Testis (tissue), 3 donors: ENCODE results near the gene SMIM15. TPM values are rescaled to one million over a fixed set of nuclear protein-coding genes. Genes with fewer than 3 reads are reported as not detected.

ENCODE experiments used
- DNase-seq: peaks from one replicate; pipeline ENCODE4 v3.0.0-alpha.2; 2019
- H3K27ac ChIP-seq, 2 donors: fragments of 200-600 bp; sonication (generic); one replicate each; pipeline ENCODE4 v1.5.1; 2019
- H3K27me3 ChIP-seq: fragments of 200-600 bp; sonication (generic); one replicate; pipeline ENCODE4 v1.5.1; 2019
- H3K36me3 ChIP-seq: fragments of 200-600 bp; sonication (generic); one replicate; pipeline ENCODE4 v1.5.1; 2017; ENCODE audit warnings: low read depth; ENCODE audit errors: missing control alignments
- H3K4me1 ChIP-seq: fragments of 200-600 bp; sonication (generic); one replicate; pipeline ENCODE4 v1.5.1; 2019
- H3K4me3 ChIP-seq, 2 donors: fragments of 200-600 bp; sonication (generic); one replicate each; pipeline ENCODE4 v1.5.1; 2017 to 2019
- H3K9me3 ChIP-seq: fragments of 200-600 bp; sonication (generic); one replicate; pipeline ENCODE4 v1.5.1; 2017
- POLR2A ChIP-seq: fragments of 450-650 bp; IDR thresholded peaks from one replicate; pipeline ENCODE4 v1.6.1; 2017; ENCODE audit warnings: antibody characterized with exemption, mild to moderate bottlenecking, moderate library complexity
- WGBS, 2 donors: methylation state at CpG; one replicate each; pipeline ENCODE4 v1.1.5; 2018; 5-methylcytosine and 5-hydroxymethylcytosine counted together
- intact Hi-C: fragments of 100-400 bp; cut with DNase I; formaldehyde crosslinking; loops from one replicate; pipeline ENCODE4 v1.15.1; 2023; ENCODE audit warnings: low total_unique reads
- polyA plus RNA-seq: library from polyadenylated mRNA; stranded (reverse); fragments of 350-450 nt; fragmentation: Illumina TruSeq; extraction: RNeasy Lipid Tissue Mini Kit (QIAGEN cat#74804); gene quantifications from one replicate; pipeline ENCODE4 v1.2.3, GENCODE V29; 2014; ENCODE audit warnings: low read depth, low replicate concordance; ENCODE audit not compliant: insufficient read depth
- total RNA-seq, 2 donors: library from RNA; depleted of rRNA; stranded (reverse); fragments of >200 nt; gene quantifications; one replicate each; pipeline ENCODE4 v1.2.3, GENCODE V29; 2016
- TF ChIP-seq, protein P1 (sequence below), 3 experiments: fragments of 450-650 bp in 2 of 3; fragments of 200-600 bp in 1 of 3; sonication (generic) in 1 of 3; IDR thresholded peaks; one replicate each; pipeline ENCODE4 v1.5.1; 2016 to 2019; ENCODE audit warnings: antibody characterized with exemption in 3 of 3, mild to moderate bottlenecking in 2 of 3, moderate library complexity in 1 of 3

SMIM15 gene
- total and polyA plus RNA-seq, 3 donors from 2014 or later, result 23.7 to 38.8 (median 35.0) TPM

DNA sequence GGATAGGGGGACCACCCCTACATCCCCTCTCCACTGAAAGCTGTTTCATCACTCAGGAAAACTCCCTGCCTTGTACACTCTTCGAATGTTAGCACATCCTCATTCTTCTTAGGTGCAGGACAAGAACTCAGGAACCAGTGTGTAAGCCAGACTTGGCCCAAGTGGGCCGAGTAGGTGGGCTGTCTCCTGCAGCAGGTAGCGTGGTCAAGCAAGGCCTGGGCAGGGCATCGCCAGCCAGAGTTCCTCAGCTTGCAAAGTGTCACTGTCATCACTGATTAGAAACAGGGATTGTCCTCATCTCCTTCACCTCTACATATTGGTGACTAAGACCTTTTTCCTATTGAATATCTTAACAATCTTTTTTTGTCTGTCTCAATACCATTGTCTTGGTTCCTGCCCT, 22.3 kb downstream of the SMIM15 start:
- Histone ChIP-seq H3K27me3 (no peaks in the 10 kb centered on the region), H3K9me3 (no peaks in the 10 kb centered on the region), H3K36me3 (no peaks in the 10 kb centered on the region), H3K27ac (no peak overlapping the region), H3K4me1 (no peaks in the 10 kb centered on the region), H3K4me3 (no peak overlapping the region)
- no peak for DNase-seq
- intact Hi-C loops, result no loop called here
- 93 to 98% methylated on average over 4 of the region's 4 CpGs for WGBS, 2 donors
- no peak for TF ChIP-seq POLR2A
- TF ChIP-seq, protein P1, sequence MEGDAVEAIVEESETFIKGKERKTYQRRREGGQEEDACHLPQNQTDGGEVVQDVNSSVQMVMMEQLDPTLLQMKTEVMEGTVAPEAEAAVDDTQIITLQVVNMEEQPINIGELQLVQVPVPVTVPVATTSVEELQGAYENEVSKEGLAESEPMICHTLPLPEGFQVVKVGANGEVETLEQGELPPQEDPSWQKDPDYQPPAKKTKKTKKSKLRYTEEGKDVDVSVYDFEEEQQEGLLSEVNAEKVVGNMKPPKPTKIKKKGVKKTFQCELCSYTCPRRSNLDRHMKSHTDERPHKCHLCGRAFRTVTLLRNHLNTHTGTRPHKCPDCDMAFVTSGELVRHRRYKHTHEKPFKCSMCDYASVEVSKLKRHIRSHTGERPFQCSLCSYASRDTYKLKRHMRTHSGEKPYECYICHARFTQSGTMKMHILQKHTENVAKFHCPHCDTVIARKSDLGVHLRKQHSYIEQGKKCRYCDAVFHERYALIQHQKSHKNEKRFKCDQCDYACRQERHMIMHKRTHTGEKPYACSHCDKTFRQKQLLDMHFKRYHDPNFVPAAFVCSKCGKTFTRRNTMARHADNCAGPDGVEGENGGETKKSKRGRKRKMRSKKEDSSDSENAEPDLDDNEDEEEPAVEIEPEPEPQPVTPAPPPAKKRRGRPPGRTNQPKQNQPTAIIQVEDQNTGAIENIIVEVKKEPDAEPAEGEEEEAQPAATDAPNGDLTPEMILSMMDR (IDR thresholded peaks at IDR 0.05), result no peak

DNA sequence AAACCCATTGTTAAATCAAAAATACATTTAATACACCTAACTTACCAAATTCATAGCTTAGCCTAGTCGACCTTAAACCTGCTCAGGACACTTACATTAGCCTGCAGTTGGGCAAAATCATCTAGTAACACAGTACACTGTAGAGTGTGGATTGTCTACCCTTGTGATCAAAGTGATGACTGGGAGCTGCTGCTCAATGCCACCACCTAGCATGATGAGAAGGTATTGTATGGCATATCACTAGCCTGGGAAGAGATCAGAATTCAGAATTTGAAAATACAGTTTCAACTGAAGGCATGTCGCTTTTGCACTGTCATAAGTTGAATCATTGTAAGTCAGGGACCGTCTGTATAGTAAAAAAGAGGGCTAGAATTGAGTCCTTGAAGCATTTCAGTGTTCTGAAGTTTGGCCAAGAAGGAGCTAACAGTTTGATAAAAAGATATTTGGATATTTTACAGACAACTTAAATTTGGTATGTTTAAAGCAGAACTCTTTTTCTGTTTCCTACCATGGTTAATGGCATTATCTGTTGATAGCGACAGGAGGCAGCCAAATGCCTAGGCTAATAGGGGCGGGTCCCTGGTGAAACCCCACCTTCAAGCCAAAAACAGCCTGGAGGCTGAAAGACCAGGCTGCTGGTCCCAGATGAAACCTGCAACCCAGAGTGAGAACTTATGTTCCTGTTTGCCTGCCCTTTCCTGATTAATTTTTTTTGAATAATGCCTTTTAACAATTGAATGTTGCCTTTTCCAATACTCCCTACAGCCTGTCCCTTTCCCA, 23.0 kb downstream of the SMIM15 start:
- 80 to 82% methylated on average over 5 of the region's 5 CpGs for WGBS, 2 donors
- no peak overlapping the region for H3K27ac ChIP-seq
- TF ChIP-seq, protein P1 (IDR thresholded peaks at IDR 0.05), result no peak
- TF ChIP-seq POLR2A, result no peak
- intact Hi-C loops, result no loop called here
- no peaks in the 10 kb centered on the region for H3K9me3 ChIP-seq
- H3K27me3 ChIP-seq, result no peaks in the 10 kb centered on the region
- no peaks in the 10 kb centered on the region for H3K4me1 ChIP-seq
- no peak overlapping the region for H3K4me3 ChIP-seq
- DNase-seq, result no peak
- H3K36me3 ChIP-seq, result no peaks in the 10 kb centered on the region

DNA sequence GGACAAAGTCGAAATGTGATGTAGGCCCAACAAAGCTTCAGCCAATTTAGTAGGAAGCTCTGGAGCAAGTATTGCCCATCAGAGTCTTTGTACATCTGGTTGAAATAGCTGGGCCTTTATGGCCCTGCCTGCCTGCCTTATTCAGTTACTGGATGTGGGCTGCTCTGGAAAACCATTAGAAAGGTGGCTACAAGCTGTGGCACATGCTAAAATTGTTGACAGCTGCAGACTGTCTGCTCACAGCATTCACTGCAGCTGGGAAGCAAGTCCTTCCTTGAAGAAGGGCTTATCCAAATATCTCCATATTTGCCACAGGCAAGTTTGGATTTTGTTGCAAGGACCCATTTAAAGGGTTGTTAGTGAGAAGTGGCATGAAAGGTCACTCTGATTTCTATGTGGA, 24.4 kb downstream of the SMIM15 start:
- Histone ChIP-seq H3K27ac (no peak overlapping the region), H3K9me3 (no peaks in the 10 kb centered on the region), H3K36me3 (no peaks in the 10 kb centered on the region), H3K27me3 (no peaks in the 10 kb centered on the region), H3K4me3 (no peak overlapping the region), H3K4me1 (no peaks in the 10 kb centered on the region)
- intact Hi-C loops, result no loop called here
- TF ChIP-seq, protein P1 (IDR thresholded peaks at IDR 0.05), result no peak
- TF ChIP-seq POLR2A, result no peak
- DNase-seq, result no peak
- 93 to 97% methylated on average over 1 of the region's 1 CpG for WGBS, 2 donors

DNA sequence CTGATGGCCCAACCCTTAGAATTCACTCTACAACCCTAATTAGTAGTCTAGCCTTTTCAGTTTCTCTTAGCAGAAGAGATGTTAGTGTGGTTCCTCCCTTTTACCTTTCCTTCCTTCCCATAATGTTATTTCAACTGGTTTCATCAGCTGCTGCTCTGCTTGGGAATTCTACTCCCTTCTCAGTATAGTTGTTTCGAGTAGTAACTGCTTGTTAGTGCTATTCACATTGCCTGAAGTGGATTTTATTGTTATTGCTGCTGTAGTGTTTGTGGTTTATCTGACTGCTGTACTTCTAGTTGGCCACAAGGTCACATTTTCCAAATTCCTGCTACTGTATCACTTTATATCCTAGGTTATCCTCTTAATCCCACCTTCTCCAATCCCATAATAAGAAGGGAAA, 29.7 kb downstream of the SMIM15 start:
- TF ChIP-seq, protein P1 (IDR thresholded peaks at IDR 0.05), result no peak
- no peak for TF ChIP-seq POLR2A
- intact Hi-C loops, result no loop called here

DNA sequence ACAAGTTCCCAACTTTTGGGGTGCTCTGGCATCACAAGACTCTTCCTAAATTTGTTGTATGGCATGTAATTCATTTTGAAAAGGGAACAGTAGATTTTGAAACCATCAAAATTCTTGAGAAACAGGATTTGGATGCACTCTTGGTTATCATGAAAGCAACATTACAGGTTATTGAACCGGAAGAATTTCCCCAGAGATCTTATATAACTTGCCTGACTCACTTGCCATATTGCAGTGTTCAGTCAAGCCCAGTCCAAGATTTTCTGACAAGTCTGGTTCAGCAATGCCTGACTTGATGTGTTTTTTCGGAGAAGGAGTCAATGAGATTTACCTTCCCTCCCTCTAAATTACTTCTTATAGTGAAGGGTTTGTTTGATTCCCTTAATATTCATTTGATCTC, 32.0 kb downstream of the SMIM15 start:
- Histone ChIP-seq H3K36me3 (no peaks in the 10 kb centered on the region), H3K9me3 (no peaks in the 10 kb centered on the region), H3K4me1 (no peaks in the 10 kb centered on the region), H3K4me3 (no peak overlapping the region), H3K27ac (no peak overlapping the region), H3K27me3 (no peaks in the 10 kb centered on the region)
- intact Hi-C loops, result no loop called here
- no peak for DNase-seq
- 86 to 87% methylated on average over 2 of the region's 2 CpGs for WGBS, 2 donors
- TF ChIP-seq, protein P1 (IDR thresholded peaks at IDR 0.05), result no peak
- no peak for TF ChIP-seq POLR2A

More for the DNA sequence above, 29.7 kb downstream of the SMIM15 start:
- H3K4me1 ChIP-seq, result no peaks in the 10 kb centered on the region
- H3K9me3 ChIP-seq, result no peaks in the 10 kb centered on the region
- 56 to 71% methylated on average over 1 of the region's 1 CpG for WGBS, 2 donors
- no peaks in the 10 kb centered on the region for H3K27me3 ChIP-seq
- DNase-seq, result no peak
- no peaks in the 10 kb centered on the region for H3K36me3 ChIP-seq
- no peak overlapping the region for H3K4me3 ChIP-seq
- H3K27ac ChIP-seq, result no peak overlapping the region
